HepG2 (cell line): ENCODE measurements around the gene SYNPO2L. TPM values are rescaled to one million over a fixed set of nuclear protein-coding genes. Genes with fewer than 3 reads are reported as not detected.

Experiments
- CEBPB ChIP-seq: IDR thresholded peaks from 2 replicates; pipeline ENCODE4 v1.6.1; 2011; ENCODE audit warnings: low read depth, low read length, improper control_type of control experiment, borderline replicate concordance
- E2F2 ChIP-seq: sonication (generic); formaldehyde crosslinking; IDR thresholded peaks from 2 replicates; pipeline ENCODE4 v1.4.0; 2020; ENCODE audit warnings: missing genetic modification reagents, borderline replicate concordance
- HDAC1 ChIP-seq: sonication (generic); formaldehyde crosslinking; IDR thresholded peaks from 2 replicates; pipeline ENCODE4 v1.5.1; 2020; ENCODE audit warnings: mild to moderate bottlenecking, missing genetic modification reagents
- KDM5B ChIP-seq: sonication (generic); formaldehyde crosslinking; IDR thresholded peaks from 2 replicates; pipeline ENCODE4 v1.4.0; 2020; ENCODE audit warnings: missing genetic modification reagents, mild to moderate bottlenecking, borderline replicate concordance
- NFKB2 ChIP-seq: sonication (generic); formaldehyde crosslinking; IDR thresholded peaks from 2 replicates; pipeline ENCODE4 v1.4.0; 2020; ENCODE audit warnings: missing genetic modification reagents, borderline replicate concordance
- SP1 ChIP-seq, 2 experiments: fragments of 450-650 bp in 1 of 2; sonication (generic) in 1 of 2; formaldehyde crosslinking in 1 of 2; IDR thresholded peaks; 2 replicates each; pipeline versions ENCODE4 v1.4.0 to v1.6.1; 2016 to 2020; ENCODE audit warnings: missing genetic modification reagents in 1 of 2
- ZBTB39 ChIP-seq: sonication (generic); formaldehyde crosslinking; IDR thresholded peaks from 2 replicates; pipeline ENCODE4 v1.5.0; 2020; ENCODE audit warnings: missing genetic modification reagents
- ZBTB49 ChIP-seq: sonication (generic); formaldehyde crosslinking; IDR thresholded peaks from 2 replicates; pipeline ENCODE4 v1.4.0; 2020; ENCODE audit warnings: missing genetic modification reagents, borderline replicate concordance
- ZC3H13 ChIP-seq: sonication (generic); formaldehyde crosslinking; IDR thresholded peaks from 2 replicates; pipeline ENCODE4 v1.8.1; 2023; ENCODE audit warnings: mild to moderate bottlenecking, missing genetic modification reagents, moderate library complexity
- ZFP82 ChIP-seq: sonication (generic); formaldehyde crosslinking; IDR thresholded peaks from 2 replicates; pipeline ENCODE4 v1.5.1; 2020; ENCODE audit warnings: mild to moderate bottlenecking, missing genetic modification reagents, borderline replicate concordance
- ZKSCAN8 ChIP-seq: IDR thresholded peaks from 2 replicates; pipeline ENCODE4 v1.6.1; 2016; ENCODE audit warnings: borderline replicate concordance, missing genetic modification reagents, missing compliant biosample characterization
- ZNF512B ChIP-seq: sonication (generic); formaldehyde crosslinking; IDR thresholded peaks from 2 replicates; pipeline ENCODE4 v1.5.1; 2020; ENCODE audit warnings: missing genetic modification reagents, mild to moderate bottlenecking, borderline replicate concordance
- ZNF546 ChIP-seq: sonication (generic); formaldehyde crosslinking; conservative IDR thresholded peaks from 2 replicates; pipeline ENCODE4 v1.8.1; 2023; ENCODE audit warnings: mild to moderate bottlenecking, missing genetic modification reagents
- ZNF616 ChIP-seq: sonication (generic); formaldehyde crosslinking; IDR thresholded peaks from 2 replicates; pipeline ENCODE4 v1.5.0; 2020; ENCODE audit warnings: low read depth, mild to moderate bottlenecking, missing genetic modification reagents
- ZNF883 ChIP-seq: sonication (generic); formaldehyde crosslinking; IDR thresholded peaks from 2 replicates; pipeline ENCODE4 v1.5.1; 2020; ENCODE audit warnings: mild to moderate bottlenecking, missing genetic modification reagents; ENCODE audit errors: not compliant biosample characterization
- ZSCAN20 ChIP-seq: sonication (generic); formaldehyde crosslinking; IDR thresholded peaks from 2 replicates; pipeline ENCODE4 v1.4.0; 2020; ENCODE audit warnings: missing genetic modification reagents, mild to moderate bottlenecking, borderline replicate concordance
- polyA plus RNA-seq, 8 experiments: library from polyadenylated mRNA; depleted of rRNA in 3 of 8; stranded (reverse) in 7 of 8; unstranded in 1 of 8; fragments of >200 nt; fragmentation: Illumina TruSeq in 4 of 8; extraction: Trizol in 4 of 8; gene quantifications; 2 replicates each; pipeline versions ENCODE4 v1.2.1 to v1.2.3, GENCODE V29; 2011 to 2016; ENCODE audit warnings: low read depth in 4 of 8, missing spikeins in 1 of 8, mixed read lengths in 1 of 8; ENCODE audit not compliant: insufficient read depth in 1 of 8
- total RNA-seq, 5 experiments: library from RNA; depleted of rRNA; stranded (reverse); fragments of >200 nt; fragmentation: Illumina TruSeq; extraction: Trizol; gene quantifications; 2 replicates each; pipeline ENCODE4 v1.2.3, GENCODE V29; 2016; ENCODE audit warnings: low read depth in 1 of 5
- TF ChIP-seq, protein P1 (sequence below): sonication (generic); formaldehyde crosslinking; IDR thresholded peaks from 2 replicates; pipeline ENCODE4 v1.4.0; 2020; ENCODE audit warnings: missing genetic modification reagents

SYNPO2L gene
- total and polyA plus RNA-seq, 2 of the 13 experiments (the other 11 are each of a cell fraction or from before 2014, with no cell fraction given) = not detected

- TF ChIP-seq ZBTB49 (CRISPR knock-in tag) (no peak), ZBTB39 (CRISPR knock-in tag) (no peak), ZKSCAN8 (CRISPR knock-in tag) (no peak; the same call in 1 of the 2 replicates), ZNF512B (CRISPR knock-in tag) (0 out of 2 replicates have a peak, but pooled peaks have one; percentile 78), ZNF546 (CRISPR knock-in tag) (no peak), ZSCAN20 (CRISPR knock-in tag) (no peak), ZNF883 (no peak), KDM5B (CRISPR knock-in tag) (peak; percentile 27; the same call in 1 of the 2 replicates), ZFP82 (CRISPR knock-in tag) (no peak), SP1 (IDR thresholded peaks at IDR 0.05) (no peak), SP1 (CRISPR knock-in tag; IDR thresholded peaks at IDR 0.05) (no peak), ZC3H13 (CRISPR knock-in tag) (no peak), E2F2 (CRISPR knock-in tag) (no peak), NFKB2 (CRISPR knock-in tag) (no peak), HDAC1 (CRISPR knock-in tag) (no peak), ZNF616 (CRISPR knock-in tag) (peak; percentile 62; the same call in 1 of the 2 replicates), CEBPB (no peak)
- TF ChIP-seq, protein P1, sequence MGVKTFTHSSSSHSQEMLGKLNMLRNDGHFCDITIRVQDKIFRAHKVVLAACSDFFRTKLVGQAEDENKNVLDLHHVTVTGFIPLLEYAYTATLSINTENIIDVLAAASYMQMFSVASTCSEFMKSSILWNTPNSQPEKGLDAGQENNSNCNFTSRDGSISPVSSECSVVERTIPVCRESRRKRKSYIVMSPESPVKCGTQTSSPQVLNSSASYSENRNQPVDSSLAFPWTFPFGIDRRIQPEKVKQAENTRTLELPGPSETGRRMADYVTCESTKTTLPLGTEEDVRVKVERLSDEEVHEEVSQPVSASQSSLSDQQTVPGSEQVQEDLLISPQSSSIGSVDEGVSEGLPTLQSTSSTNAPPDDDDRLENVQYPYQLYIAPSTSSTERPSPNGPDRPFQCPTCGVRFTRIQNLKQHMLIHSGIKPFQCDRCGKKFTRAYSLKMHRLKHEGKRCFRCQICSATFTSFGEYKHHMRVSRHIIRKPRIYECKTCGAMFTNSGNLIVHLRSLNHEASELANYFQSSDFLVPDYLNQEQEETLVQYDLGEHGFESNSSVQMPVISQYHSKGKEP (CRISPR knock-in tag) = no peak
Observed at GRCh38 chr10:73625884-73626752, 29.7 kb downstream of the SYNPO2L start (continued).
